ENCODE data around the gene USP12. TPM values are rescaled to one million over a fixed set of nuclear protein-coding genes. Genes with fewer than 3 reads are reported as not detected.
"Not testable (repeated sequence)": the region's sequence is repeated elsewhere in the genome, so short reads cannot be mapped to it uniquely, and the experiment has no call there.

Gene USP12
- total RNA-seq, 1 donor from 2014 or later, result 17.2 TPM

DNA sequence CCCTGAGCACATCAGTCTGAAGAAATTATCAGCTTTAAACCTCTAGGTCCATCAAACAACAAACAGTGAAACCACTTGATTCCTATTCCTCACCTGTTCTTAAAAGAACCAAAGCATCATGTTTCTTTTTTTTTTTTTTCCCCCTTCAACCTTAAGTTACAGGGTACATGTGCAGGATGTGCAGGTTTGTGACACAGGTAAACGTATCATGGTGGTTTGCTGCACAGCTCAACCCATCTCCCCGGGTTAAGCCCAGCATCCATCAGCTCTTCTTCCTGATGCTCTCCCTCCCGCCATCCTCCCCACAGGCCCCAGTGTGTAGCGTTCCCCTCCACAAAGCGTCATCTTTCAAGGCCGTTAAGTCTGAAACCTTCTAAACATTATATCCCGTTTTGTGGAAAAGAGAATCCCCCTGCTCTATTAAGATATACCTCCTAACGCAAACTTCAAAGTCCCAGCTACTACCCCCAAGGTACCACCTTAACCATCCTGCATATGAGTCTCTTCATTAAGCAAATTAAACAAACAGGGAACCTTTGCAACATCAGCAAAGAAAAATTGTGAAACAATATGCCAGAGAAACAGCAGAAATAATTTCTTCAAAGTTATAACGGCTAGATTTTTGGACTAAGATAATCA is 10.8 kb downstream of the USP12 start:
- no peak for DNase-seq
- intact Hi-C loops (cut with DNase I), result no loop called here
- ATAC-seq (ENCODE audit: poor library complexity), result no peak

DNA sequence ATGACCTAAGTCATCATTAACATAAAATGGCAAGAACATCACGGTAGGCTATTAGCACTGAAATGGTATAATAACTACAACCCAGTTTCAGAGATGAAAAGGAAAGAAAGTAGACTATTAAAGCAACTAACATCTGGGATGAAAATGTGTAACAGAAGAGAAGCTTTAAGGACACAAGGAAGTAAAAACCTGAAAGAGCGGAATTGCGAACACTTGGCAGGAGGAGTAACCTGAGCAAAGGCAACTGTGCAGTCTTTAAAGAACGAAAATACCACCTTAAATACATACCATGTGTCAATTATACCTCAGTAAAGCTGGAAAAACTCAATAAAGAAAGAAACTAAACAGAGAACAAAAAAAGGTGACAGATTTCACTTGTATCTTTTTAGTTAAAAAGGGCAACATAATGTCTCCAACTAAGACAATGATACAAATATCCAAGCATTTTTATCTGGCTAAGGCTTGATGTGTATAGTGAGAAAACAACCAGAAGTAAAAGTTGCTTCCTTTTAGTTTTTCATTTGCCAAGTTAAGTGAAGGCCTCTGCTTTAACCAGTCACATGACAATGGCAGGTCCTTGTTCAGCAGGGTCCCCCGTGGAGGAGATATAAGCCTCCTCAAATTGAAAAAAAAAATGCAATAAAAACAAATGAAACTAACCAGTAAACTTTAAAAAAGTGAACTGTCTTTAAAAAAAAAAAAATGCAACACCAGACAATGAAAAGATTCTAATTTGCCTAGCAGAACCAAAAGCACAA is 11.6 kb downstream of the USP12 start:
- DNase-seq, result no peak
- intact Hi-C loops (cut with DNase I), result no loop called here
- no peak for ATAC-seq (ENCODE audit: poor library complexity)

- no peak for DNase-seq
- ATAC-seq (ENCODE audit: poor library complexity), result no peak
- intact Hi-C loops (cut with DNase I), result no loop called here
These were observed 13.3 kb downstream of the USP12 start for GRCh38 chr13:27158335-27158734.

DNA sequence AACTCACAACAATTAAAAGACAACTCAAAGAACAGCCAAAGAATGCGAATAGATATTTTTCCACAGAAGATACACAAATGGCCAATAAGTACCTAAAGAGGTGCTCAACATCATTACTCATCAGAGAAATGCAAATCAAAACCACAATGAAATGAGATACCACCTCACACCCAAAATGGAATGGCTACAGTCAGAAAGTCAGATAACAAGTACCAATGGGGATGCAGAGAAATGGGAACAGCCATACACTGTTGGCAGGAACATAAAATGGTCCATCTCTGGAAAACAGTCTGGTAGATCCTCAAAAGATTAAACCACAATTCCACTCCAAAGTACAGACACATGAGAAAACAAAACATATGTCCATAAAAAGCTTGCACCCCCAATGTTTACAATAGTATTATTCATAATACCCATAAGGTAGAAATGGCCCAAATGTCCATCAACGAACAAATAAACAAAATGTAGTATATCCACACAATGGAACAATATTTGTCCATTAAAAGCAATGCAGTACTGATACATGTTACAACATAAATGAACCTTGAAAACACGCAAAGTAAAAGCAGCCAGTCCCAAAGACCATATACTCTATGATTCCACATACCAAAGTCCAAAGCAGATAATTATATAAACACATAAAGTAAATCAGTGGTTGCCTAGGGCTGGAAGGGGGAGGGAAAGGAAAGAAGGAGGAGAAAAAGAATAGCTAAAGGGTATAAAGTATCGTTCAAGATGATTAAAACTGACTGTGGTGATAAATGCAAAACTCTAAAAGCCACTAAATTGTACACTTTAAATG is 19.6 kb downstream of the USP12 start:
- intact Hi-C loops (cut with DNase I), result no loop called here
- ATAC-seq (ENCODE audit: poor library complexity) (no peak), DNase-seq (no peak)

GRCh38 chr13:27149702-27150101 is 21.9 kb downstream of the USP12 start:
- no peak for ATAC-seq (ENCODE audit: poor library complexity)
- intact Hi-C loops (cut with DNase I), result no loop called here
- DNase-seq, result no peak

GRCh38 chr13:27148900-27149299 is 22.7 kb downstream of the USP12 start:
- DNase-seq, result no peak
- no peak for ATAC-seq (ENCODE audit: poor library complexity)
- intact Hi-C loops (cut with DNase I), result no loop called here

GRCh38 chr13:27147530-27148170 is 24.0 kb downstream of the USP12 start:
- DNase-seq, result no peak
- intact Hi-C loops (cut with DNase I), result no loop called here

GRCh38 chr13:27141746-27142145 is 29.9 kb downstream of the USP12 start:
- intact Hi-C loops (cut with DNase I), result no loop called here
- DNase-seq (no peak), ATAC-seq (ENCODE audit: poor library complexity) (no peak)

More at GRCh38 chr13:27147530-27148170, 24.0 kb downstream of the USP12 start:
- ATAC-seq (ENCODE audit: poor library complexity), result no peak

DNA sequence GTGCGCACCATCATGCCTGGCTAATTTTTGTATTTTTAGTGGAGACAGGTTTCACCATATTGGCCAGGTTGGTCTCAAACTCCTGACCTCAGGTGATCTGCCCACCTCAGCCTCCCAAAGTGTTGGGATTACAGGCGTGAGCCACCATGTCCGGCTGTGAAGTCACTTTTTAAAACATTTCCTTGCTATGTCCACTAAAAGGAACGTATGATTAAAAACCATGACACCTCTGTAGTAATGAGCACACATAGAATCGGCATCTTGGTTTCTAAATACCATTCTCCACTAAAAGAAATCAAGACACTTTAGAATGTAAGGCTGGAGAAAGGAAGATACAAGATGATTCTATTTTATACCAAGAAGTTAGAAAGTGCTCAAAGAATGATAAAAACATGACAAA is 30.5 kb downstream of the USP12 start:
- intact Hi-C loops (cut with DNase I); ATAC-seq (ENCODE audit: poor library complexity): not testable (repeated sequence)

GRCh38 chr13:27140060-27140459 is 31.6 kb downstream of the USP12 start:
- DNase-seq, result no peak
- no peak for ATAC-seq (ENCODE audit: poor library complexity)
- intact Hi-C loops (cut with DNase I), result no loop called here

More for the DNA sequence above, 30.5 kb downstream of the USP12 start:
- not testable (repeated sequence) for DNase-seq

DNA sequence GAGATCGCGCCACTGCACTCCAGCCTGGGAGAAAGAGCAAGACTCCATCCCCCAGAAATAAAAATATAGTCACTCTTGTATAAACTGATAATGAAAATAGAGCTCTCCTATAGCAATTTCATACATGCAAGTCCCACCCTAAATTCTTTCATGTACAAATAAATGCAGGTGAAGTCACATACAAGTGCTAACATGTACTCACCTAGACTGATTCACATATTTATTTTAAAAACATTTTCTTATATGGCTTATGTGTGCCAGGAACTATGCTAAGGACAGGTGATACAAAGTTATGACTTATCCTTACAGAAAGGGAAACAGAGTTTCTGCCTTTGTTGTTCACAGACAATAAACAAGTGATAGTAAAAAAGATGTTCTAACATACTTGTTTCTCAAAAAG is 32.0 kb downstream of the USP12 start:
- ATAC-seq (ENCODE audit: poor library complexity) (no peak), DNase-seq (no peak)
- intact Hi-C loops (cut with DNase I), result no loop called here

- intact Hi-C loops (cut with DNase I), result no loop called here
- DNase-seq, result no peak
- ATAC-seq (ENCODE audit: poor library complexity), result no peak
These were observed 33.0 kb downstream of the USP12 start for GRCh38 chr13:27138457-27139093.

GRCh38 chr13:27137759-27138158 is 33.9 kb downstream of the USP12 start:
- ATAC-seq (ENCODE audit: poor library complexity) (peak; percentile 82), DNase-seq (peak; percentile 44)
- intact Hi-C loops (cut with DNase I), result no loop called here

DNA sequence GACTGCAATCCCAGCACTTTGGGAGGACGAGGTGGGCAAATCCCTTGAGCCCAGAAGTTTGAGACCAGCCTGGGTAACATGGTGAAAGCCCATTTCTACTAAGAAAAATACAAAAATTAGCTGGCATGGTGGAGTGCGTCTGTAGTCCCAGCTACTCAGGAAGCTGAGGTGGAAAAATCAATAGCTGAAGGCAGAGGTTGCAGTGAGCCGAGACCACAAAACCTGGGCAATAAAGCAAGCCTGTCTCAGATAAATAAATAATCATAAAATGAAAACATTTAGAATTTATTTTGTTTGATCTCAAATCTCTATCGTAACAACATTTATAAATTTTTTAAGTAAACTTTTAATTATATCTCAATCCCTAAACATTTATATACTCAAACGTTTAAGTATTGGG is 36.6 kb downstream of the USP12 start:
- DNase-seq (no peak), ATAC-seq (ENCODE audit: poor library complexity) (no peak)
- intact Hi-C loops (cut with DNase I), result no loop called here

DNA sequence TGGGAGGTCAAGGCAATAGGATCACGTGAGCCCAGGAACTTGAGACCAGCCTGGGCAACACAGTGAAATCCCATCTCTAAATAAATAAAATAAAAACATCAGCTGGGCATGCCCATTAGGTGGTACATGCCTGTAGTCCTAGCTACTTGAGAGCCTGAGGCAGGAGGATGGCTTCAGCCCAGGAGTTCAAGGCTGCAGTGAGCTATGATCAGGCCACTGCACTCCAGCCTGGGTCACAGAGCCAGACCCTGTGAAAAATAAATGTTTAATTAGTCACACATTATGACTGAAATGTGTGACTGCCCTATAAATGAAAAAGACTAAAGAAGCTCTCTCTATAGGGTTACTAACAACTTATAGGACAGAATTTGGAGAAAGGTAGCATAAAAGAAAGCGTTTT is 37.7 kb downstream of the USP12 start:
- intact Hi-C loops (cut with DNase I), result no loop called here
- DNase-seq (no peak), ATAC-seq (ENCODE audit: poor library complexity) (no peak)

- intact Hi-C loops (cut with DNase I), result no loop called here
- no peak for ATAC-seq (ENCODE audit: poor library complexity)
These were observed 39.1 kb downstream of the USP12 start for GRCh38 chr13:27132538-27132937.

GRCh38 chr13:27131906-27132305 is 39.7 kb downstream of the USP12 start:
- DNase-seq (no peak), ATAC-seq (ENCODE audit: poor library complexity) (no peak)
- intact Hi-C loops (cut with DNase I), result no loop called here

More at GRCh38 chr13:27132538-27132937, 39.1 kb downstream of the USP12 start:
- no peak for DNase-seq

GRCh38 chr13:27130979-27131623 is 40.5 kb downstream of the USP12 start:
- peak; percentile 45 for ATAC-seq (ENCODE audit: poor library complexity)
- intact Hi-C loops (cut with DNase I), result no loop called here
- no peak for DNase-seq

Data from Right ventricle myocardium superior (tissue), 1 donor.